HepG2 (cell line): Measurements from ENCODE around the gene ENG. TPM values are rescaled to one million over a fixed set of nuclear protein-coding genes. Genes with fewer than 3 reads are reported as not detected.

Experiments used
- ATAC-seq: fragments of 200-7000 bp; cut with Tn5 transposase; 3 replicates; pipeline ENCODE4 v1.9.1; 2020; ENCODE audit warnings: mild to moderate bottlenecking, moderate library complexity
- BruUV-seq: library from RNA; stranded (reverse); fragments of 400-500 nt; replicated peaks from 2 replicates; lab custom pipeline; 2021; lab: Mats Ljungman, UMichigan
- CTCF ChIA-PET: fragments of 300-600 bp; formaldehyde crosslinking; extraction: SDS; loops from one replicate; lab custom pipeline; 2021; ENCODE audit warnings: low total read pairs, inconsistent platforms, low intra/inter-chr PET ratio; lab: Yijun Ruan, JAX
- POLR2A ChIA-PET: fragments of 350-600 bp; sonication (Branson Sonifier 250); formaldehyde crosslinking; loops from one replicate; lab custom pipeline; 2020; ENCODE audit warnings: antibody characterized with exemption, inconsistent platforms; lab: Yijun Ruan, JAX
- DNase-seq: peaks from one replicate; pipeline ENCODE4 v3.0.0-alpha.2; 2015; ENCODE audit warnings: low spot score
- FAIRE-seq: peaks from 3 replicates; lab custom pipeline; 2011; peaks lifted over from hg19 to GRCh38; lab: Jason Lieb, UNC
- H2AFZ ChIP-seq: one replicate; pipeline ENCODE4 v1.6.1; 2011; ENCODE audit warnings: low read length, inconsistent platforms
- H3K27ac ChIP-seq: fragments of 300-600 bp; 3 replicates; pipeline ENCODE4 v1.8.0; 2011; ENCODE audit warnings: mixed run types, mild to moderate bottlenecking, mixed read lengths, low read length, inconsistent platforms; ENCODE audit not compliant: insufficient read depth; ENCODE audit errors: extremely low read length
- H3K27me3 ChIP-seq, 2 experiments: fragments of 200-600 bp in 1 of 2; 2 replicates in 1 of 2; 3 replicates in 1 of 2; pipeline versions ENCODE4 v1.6.0 to v1.8.0; 2011; ENCODE audit warnings: low read length in 2 of 2, mild to moderate bottlenecking in 2 of 2, moderate library complexity in 2 of 2, inconsistent platforms in 1 of 2; ENCODE audit not compliant: insufficient read depth in 2 of 2, control insufficient read depth in 1 of 2
- H3K36me3 ChIP-seq, 2 experiments: fragments of 200-600 bp in 1 of 2; replicated peaks in 1 of 2; 2 replicates in 1 of 2; 3 replicates in 1 of 2; pipeline versions ENCODE4 v1.5.1 to v1.8.0; 2011; ENCODE audit warnings: low read length in 2 of 2, inconsistent platforms in 1 of 2; ENCODE audit not compliant: insufficient read depth in 2 of 2, control insufficient read depth in 1 of 2
- H3K4me1 ChIP-seq: 2 replicates; pipeline ENCODE4 v1.5.1; 2012; ENCODE audit warnings: low read length, inconsistent platforms; ENCODE audit not compliant: insufficient read depth
- H3K4me2 ChIP-seq: 2 replicates; pipeline ENCODE4 v1.6.0; 2011; ENCODE audit warnings: low read depth, low read length, inconsistent platforms
- H3K4me3 ChIP-seq, 3 experiments: fragments of 200-600 bp in 1 of 3; sonication (generic), shearing (Covaris generic) in 1 of 3; replicated peaks in 1 of 3; 2 replicates each; pipeline ENCODE4 v1.5.1; 2011 to 2016; ENCODE audit warnings: low read length in 3 of 3, inconsistent platforms in 2 of 3, low read depth in 2 of 3, mild to moderate bottlenecking in 2 of 3, control low read depth in 1 of 3, mixed read lengths in 1 of 3; ENCODE audit not compliant: insufficient read depth in 1 of 3
- H3K79me2 ChIP-seq: one replicate; pipeline ENCODE4 v1.6.1; 2011; ENCODE audit warnings: low read length, inconsistent platforms; ENCODE audit not compliant: insufficient read depth
- H3K9ac ChIP-seq: 2 replicates; pipeline ENCODE4 v1.6.0; 2011; ENCODE audit warnings: mild to moderate bottlenecking, low read depth, low read length, inconsistent platforms; ENCODE audit not compliant: insufficient read depth
- H3K9me3 ChIP-seq: 2 replicates; pipeline ENCODE4 v1.5.1; 2012; ENCODE audit warnings: mild to moderate bottlenecking, low read length
- H4K20me1 ChIP-seq: 2 replicates; pipeline ENCODE4 v1.6.0; 2011; ENCODE audit warnings: inconsistent platforms, mild to moderate bottlenecking, low read length, moderate library complexity; ENCODE audit not compliant: insufficient read depth
- CCDC6 ChIP-seq: sonication (generic); formaldehyde crosslinking; IDR thresholded peaks from 2 replicates; pipeline ENCODE4 v1.8.1; 2022; ENCODE audit warnings: mild to moderate bottlenecking, missing genetic modification reagents, moderate library complexity
- ESRRA ChIP-seq: sonication (generic); formaldehyde crosslinking; IDR thresholded peaks from 2 replicates; pipeline ENCODE4 v1.5.1; 2020; ENCODE audit warnings: mild to moderate bottlenecking, low read depth, missing genetic modification reagents
- SPEN ChIP-seq: sonication (generic); formaldehyde crosslinking; IDR thresholded peaks from 2 replicates; pipeline ENCODE4 v1.5.1; 2020; ENCODE audit warnings: low read depth, mild to moderate bottlenecking, missing genetic modification reagents
- TBL1XR1 ChIP-seq: fragments of 150-350 bp; IDR thresholded peaks from 2 replicates; pipeline ENCODE4 v1.6.1; 2014; ENCODE audit warnings: borderline replicate concordance, low read length; ENCODE audit not compliant: partially characterized antibody
- ZNF282 ChIP-seq: fragments of 450-650 bp; IDR thresholded peaks from 2 replicates; pipeline ENCODE4 v1.6.1; 2018; ENCODE audit not compliant: partially characterized antibody
- ZNF326 ChIP-seq: sonication (generic); formaldehyde crosslinking; IDR thresholded peaks from 2 replicates; pipeline ENCODE4 v1.4.0; 2020; ENCODE audit warnings: missing genetic modification reagents, borderline replicate concordance
- ZNF768 ChIP-seq: sonication (generic); formaldehyde crosslinking; IDR thresholded peaks from 2 replicates; pipeline ENCODE4 v1.4.0; 2020; ENCODE audit warnings: missing genetic modification reagents
- WGBS: methylation state at CpG from one replicate; pipeline ENCODE4 v1.1.6; 2017; ENCODE audit warnings: low lambda C conversion rate; 5-methylcytosine and 5-hydroxymethylcytosine counted together
- in situ Hi-C: cut with HindIII; loops from 2 replicates; pipeline ENCODE4 v1.10.0; 2017; ENCODE audit warnings: low pct_unique_long_range_greater_than_20kb; ENCODE audit not compliant: extremely low pct_ligation_motif_present
- intact Hi-C: fragments of 100-400 bp; cut with micrococcal nuclease; formaldehyde crosslinking; loops from one replicate; pipeline ENCODE4 v1.10.0; 2022; ENCODE audit not compliant: unreplicated experiment
- polyA plus RNA-seq, 8 experiments: library from polyadenylated mRNA; depleted of rRNA in 3 of 8; stranded (reverse) in 7 of 8; unstranded in 1 of 8; fragments of >200 nt; fragmentation: Illumina TruSeq in 4 of 8; extraction: Trizol in 4 of 8; gene quantifications; 2 replicates each; pipeline versions ENCODE4 v1.2.1 to v1.2.3, GENCODE V29; 2011 to 2016; ENCODE audit warnings: low read depth in 4 of 8, missing spikeins in 1 of 8, mixed read lengths in 1 of 8; ENCODE audit not compliant: insufficient read depth in 1 of 8
- total RNA-seq, 5 experiments: library from RNA; depleted of rRNA; stranded (reverse); fragments of >200 nt; fragmentation: Illumina TruSeq; extraction: Trizol; gene quantifications; 2 replicates each; pipeline ENCODE4 v1.2.3, GENCODE V29; 2016; ENCODE audit warnings: low read depth in 1 of 5
- TF ChIP-seq, protein P1 (sequence below): sonication (generic); formaldehyde crosslinking; IDR thresholded peaks from 2 replicates; pipeline ENCODE4 v1.5.0; 2020; ENCODE audit warnings: mild to moderate bottlenecking, missing genetic modification reagents

The ENG gene
- total and polyA plus RNA-seq, 2 of the 13 experiments (the other 11 are each of a cell fraction or from before 2014, with no cell fraction given) = 0.02 to 1.1 TPM

- in situ Hi-C loops = no loop called here
- no TSS peak for BruUV-seq
- ChIA-PET POLR2A (no interaction called here), CTCF (no interaction called here)
- no peak for ATAC-seq
- Histone ChIP-seq H4K20me1 (no peaks in the 10 kb centered on the region), H3K4me3 (no peak overlapping the region), H3K9me3 (no peaks in the 10 kb centered on the region), H3K9ac (no peak overlapping the region), H2AFZ (no peak overlapping the region), H3K4me2 (no peak overlapping the region), H3K27me3 (0 out of 5 replicates have a peak, but pooled peaks cover 0 to 1% of the 10 kb centered on the region in 2 experiments), H3K36me3 (no peaks in the 10 kb centered on the region)
- intact Hi-C loops = no loop called here
- 87% methylated on average over 5 of the region's 5 CpGs for WGBS
- TF ChIP-seq CCDC6 = no peak
- TF ChIP-seq ZNF326 (CRISPR knock-in tag) = no peak
- no peak for TF ChIP-seq ESRRA
- no peak for TF ChIP-seq ZNF282
- no peak for TF ChIP-seq TBL1XR1
- TF ChIP-seq SPEN (CRISPR knock-in tag) = 0 out of 2 replicates have a peak, but pooled peaks have one; percentile 1
- TF ChIP-seq, all 625 proteins: peak for 1
- no peak for DNase-seq
- no peak for FAIRE-seq
- H3K79me2 ChIP-seq = no peaks in the 10 kb centered on the region
- H3K27ac ChIP-seq = no peak overlapping the region
- peaks cover 68% of the 10 kb centered on the region for H3K4me1 ChIP-seq
Observed at GRCh38 chr9:127855522-127855921, 1.1 kb upstream of the ENG start.

GRCh38 chr9:127854960-127855359 is 502 bp upstream of the ENG start:
- peaks cover 68% of the 10 kb centered on the region for H3K4me1 ChIP-seq
- CTCF ChIA-PET = no interaction called here
- H3K9ac ChIP-seq = no peak overlapping the region
- H3K27ac ChIP-seq = no peak overlapping the region
- no peak overlapping the region for H3K4me2 ChIP-seq
- no peak for DNase-seq
- in situ Hi-C loops = no loop called here
- H3K9me3 ChIP-seq = no peaks in the 10 kb centered on the region
- no peak overlapping the region for H2AFZ ChIP-seq
- no peaks in the 10 kb centered on the region for H3K36me3 ChIP-seq
- no peak for ATAC-seq
- no TSS peak for BruUV-seq
- intact Hi-C loops = no loop called here
- H3K27me3 ChIP-seq = 0 out of 5 replicates have a peak, but pooled peaks cover 0 to 1% of the 10 kb centered on the region in 2 experiments
- POLR2A ChIA-PET = no interaction called here
- WGBS = 74% methylated on average over 8 of the region's 11 CpGs
- no peaks in the 10 kb centered on the region for H4K20me1 ChIP-seq
- TF ChIP-seq, protein P1, sequence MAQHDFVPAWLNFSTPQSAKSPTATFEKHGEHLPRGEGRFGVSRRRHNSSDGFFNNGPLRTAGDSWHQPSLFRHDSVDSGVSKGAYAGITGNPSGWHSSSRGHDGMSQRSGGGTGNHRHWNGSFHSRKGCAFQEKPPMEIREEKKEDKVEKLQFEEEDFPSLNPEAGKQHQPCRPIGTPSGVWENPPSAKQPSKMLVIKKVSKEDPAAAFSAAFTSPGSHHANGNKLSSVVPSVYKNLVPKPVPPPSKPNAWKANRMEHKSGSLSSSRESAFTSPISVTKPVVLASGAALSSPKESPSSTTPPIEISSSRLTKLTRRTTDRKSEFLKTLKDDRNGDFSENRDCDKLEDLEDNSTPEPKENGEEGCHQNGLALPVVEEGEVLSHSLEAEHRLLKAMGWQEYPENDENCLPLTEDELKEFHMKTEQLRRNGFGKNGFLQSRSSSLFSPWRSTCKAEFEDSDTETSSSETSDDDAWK (CRISPR knock-in tag) = no peak
- TF ChIP-seq ZNF768 = peak; percentile 25; the same call in 1 of the 2 replicates
- no peak for FAIRE-seq
- no peaks in the 10 kb centered on the region for H3K79me2 ChIP-seq
- H3K4me3 ChIP-seq = no peak overlapping the region
